Measurements from ENCODE around the gene DEXI. TPM values are rescaled to one million over a fixed set of nuclear protein-coding genes. Genes with fewer than 3 reads are reported as not detected.

The DEXI gene
- total and polyA plus RNA-seq, 2 of the 13 experiments (the other 11 are each of a cell fraction or from before 2014, with no cell fraction given), result 51.5 to 70.4 TPM

- TF ChIP-seq, protein P1, sequence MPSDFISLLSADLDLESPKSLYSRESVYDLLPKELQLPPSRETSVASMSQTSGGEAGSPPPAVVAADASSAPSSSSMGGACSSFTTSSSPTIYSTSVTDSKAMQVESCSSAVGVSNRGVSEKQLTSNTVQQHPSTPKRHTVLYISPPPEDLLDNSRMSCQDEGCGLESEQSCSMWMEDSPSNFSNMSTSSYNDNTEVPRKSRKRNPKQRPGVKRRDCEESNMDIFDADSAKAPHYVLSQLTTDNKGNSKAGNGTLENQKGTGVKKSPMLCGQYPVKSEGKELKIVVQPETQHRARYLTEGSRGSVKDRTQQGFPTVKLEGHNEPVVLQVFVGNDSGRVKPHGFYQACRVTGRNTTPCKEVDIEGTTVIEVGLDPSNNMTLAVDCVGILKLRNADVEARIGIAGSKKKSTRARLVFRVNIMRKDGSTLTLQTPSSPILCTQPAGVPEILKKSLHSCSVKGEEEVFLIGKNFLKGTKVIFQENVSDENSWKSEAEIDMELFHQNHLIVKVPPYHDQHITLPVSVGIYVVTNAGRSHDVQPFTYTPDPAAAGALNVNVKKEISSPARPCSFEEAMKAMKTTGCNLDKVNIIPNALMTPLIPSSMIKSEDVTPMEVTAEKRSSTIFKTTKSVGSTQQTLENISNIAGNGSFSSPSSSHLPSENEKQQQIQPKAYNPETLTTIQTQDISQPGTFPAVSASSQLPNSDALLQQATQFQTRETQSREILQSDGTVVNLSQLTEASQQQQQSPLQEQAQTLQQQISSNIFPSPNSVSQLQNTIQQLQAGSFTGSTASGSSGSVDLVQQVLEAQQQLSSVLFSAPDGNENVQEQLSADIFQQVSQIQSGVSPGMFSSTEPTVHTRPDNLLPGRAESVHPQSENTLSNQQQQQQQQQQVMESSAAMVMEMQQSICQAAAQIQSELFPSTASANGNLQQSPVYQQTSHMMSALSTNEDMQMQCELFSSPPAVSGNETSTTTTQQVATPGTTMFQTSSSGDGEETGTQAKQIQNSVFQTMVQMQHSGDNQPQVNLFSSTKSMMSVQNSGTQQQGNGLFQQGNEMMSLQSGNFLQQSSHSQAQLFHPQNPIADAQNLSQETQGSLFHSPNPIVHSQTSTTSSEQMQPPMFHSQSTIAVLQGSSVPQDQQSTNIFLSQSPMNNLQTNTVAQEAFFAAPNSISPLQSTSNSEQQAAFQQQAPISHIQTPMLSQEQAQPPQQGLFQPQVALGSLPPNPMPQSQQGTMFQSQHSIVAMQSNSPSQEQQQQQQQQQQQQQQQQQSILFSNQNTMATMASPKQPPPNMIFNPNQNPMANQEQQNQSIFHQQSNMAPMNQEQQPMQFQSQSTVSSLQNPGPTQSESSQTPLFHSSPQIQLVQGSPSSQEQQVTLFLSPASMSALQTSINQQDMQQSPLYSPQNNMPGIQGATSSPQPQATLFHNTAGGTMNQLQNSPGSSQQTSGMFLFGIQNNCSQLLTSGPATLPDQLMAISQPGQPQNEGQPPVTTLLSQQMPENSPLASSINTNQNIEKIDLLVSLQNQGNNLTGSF (CRISPR knock-in tag; IDR thresholded peaks at IDR 0.05), result 0 out of 2 replicates have a peak, but pooled peaks have one; percentile 42
- TF ChIP-seq ZNF547 (CRISPR knock-in tag; IDR thresholded peaks at IDR 0.05) (peak; percentile 39; the same call in 1 of the 2 replicates), ZFP62 (CRISPR knock-in tag; IDR thresholded peaks at IDR 0.05) (no peak), DPF2 (CRISPR knock-in tag; IDR thresholded peaks at IDR 0.05; ENCODE audit: borderline replicate concordance, low read depth) (no peak), HNF4G (IDR thresholded peaks at IDR 0.05; ENCODE audit: borderline replicate concordance, low read depth, low read length) (no peak), HNF4G (CRISPR knock-in tag; IDR thresholded peaks at IDR 0.05; ENCODE audit: borderline replicate concordance, low read depth) (no peak), ZBTB21 (CRISPR knock-in tag; IDR thresholded peaks at IDR 0.05) (no peak), POGZ (CRISPR knock-in tag; IDR thresholded peaks at IDR 0.05) (peak; percentile 33; the same call in 1 of the 2 replicates), MAFK (conservative IDR thresholded peaks at IDR 0.05 in 1 of 2, IDR thresholded peaks at IDR 0.05 in 1 of 2; ENCODE audit: low read length in 2 of 2) (peak; percentile 10 to 39; a peak in 2 of 4 replicates), PHB2 (IDR thresholded peaks at IDR 0.05; ENCODE audit: partially characterized antibody) (no peak), TAF15 (IDR thresholded peaks at IDR 0.05; ENCODE audit: low read depth, low read length, poor library complexity, severe bottlenecking) (no peak), RBFOX2 (IDR thresholded peaks at IDR 0.05; ENCODE audit: low read depth, low read length) (no peak), PTBP1 (IDR thresholded peaks at IDR 0.05; ENCODE audit: low read depth, low read length, poor library complexity, severe bottlenecking) (no peak), ZNF20 (CRISPR knock-in tag; IDR thresholded peaks at IDR 0.05) (no peak), TFDP2 (CRISPR knock-in tag; IDR thresholded peaks at IDR 0.05) (no peak), GTF3A (CRISPR knock-in tag; conservative IDR thresholded peaks at IDR 0.05) (no peak), ZNF121 (CRISPR knock-in tag; IDR thresholded peaks at IDR 0.05) (no peak), KMT2A (CRISPR knock-in tag; IDR thresholded peaks at IDR 0.05) (peak; percentile 54; the same call in 1 of the 2 replicates), CREB1 (IDR thresholded peaks at IDR 0.05) (no peak; the same call in 1 of the 2 replicates), CREB1 (CRISPR knock-in tag; IDR thresholded peaks at IDR 0.05) (no peak), ZMAT5 (CRISPR knock-in tag; IDR thresholded peaks at IDR 0.05; ENCODE audit: borderline replicate concordance, low read depth) (no peak), ZNF790 (CRISPR knock-in tag; IDR thresholded peaks at IDR 0.05; ENCODE audit: borderline replicate concordance) (no peak)
Observed at GRCh38 chr16:10918294-10919002, 23.8 kb downstream of the DEXI start (continued).
